ENCODE results near the gene GSTO1. TPM values are rescaled to one million over a fixed set of nuclear protein-coding genes. Genes with fewer than 3 reads are reported as not detected.

Gene GSTO1
- total and polyA plus RNA-seq, 2 of the 13 experiments (the other 11 are each of a cell fraction or from before 2014, with no cell fraction given) = 228 to 300 TPM

DNA sequence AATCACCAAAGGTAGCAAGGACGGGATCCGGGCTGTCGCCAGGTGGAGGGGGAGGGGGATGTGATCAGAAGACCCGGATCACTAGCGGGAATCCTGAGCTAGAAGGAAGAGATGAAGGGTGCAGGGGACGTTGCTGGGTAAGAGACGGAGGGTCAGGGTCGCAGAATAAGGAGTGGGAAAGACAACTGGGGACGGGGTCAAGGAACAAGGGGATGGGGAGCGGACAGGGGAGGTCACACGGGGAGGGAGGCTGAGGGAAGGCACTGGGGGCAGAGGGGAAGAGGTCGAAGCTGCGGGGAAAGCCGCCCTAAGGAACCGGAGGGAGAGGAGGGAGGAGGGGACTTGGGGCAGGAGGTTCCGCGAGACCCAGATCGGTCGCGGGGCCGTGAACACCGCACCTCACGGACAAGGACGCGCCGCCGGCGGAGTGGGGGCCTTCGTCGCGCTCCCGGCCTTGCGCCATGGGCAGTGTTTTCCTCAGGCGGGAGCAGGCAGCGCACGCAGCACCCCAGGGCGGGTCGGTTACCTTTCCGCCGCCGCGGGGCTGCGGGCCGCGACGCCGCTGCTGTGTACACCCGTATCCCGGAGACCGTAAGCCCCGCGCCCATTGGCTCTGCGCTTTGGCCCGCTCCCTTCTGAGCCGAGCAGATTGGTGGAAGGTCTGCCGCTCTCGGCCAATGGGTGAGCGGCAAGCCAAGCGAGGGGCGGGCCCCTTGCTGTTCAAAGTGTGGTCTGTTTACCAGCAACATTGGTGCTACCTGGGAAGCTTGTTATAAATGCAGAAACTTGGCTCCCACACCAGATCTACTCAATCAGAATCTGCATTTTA lies 22.7 kb upstream of the GSTO1 start, which contains the start of gene CFAP43 (continued):
- TF ChIP-seq, protein P1, sequence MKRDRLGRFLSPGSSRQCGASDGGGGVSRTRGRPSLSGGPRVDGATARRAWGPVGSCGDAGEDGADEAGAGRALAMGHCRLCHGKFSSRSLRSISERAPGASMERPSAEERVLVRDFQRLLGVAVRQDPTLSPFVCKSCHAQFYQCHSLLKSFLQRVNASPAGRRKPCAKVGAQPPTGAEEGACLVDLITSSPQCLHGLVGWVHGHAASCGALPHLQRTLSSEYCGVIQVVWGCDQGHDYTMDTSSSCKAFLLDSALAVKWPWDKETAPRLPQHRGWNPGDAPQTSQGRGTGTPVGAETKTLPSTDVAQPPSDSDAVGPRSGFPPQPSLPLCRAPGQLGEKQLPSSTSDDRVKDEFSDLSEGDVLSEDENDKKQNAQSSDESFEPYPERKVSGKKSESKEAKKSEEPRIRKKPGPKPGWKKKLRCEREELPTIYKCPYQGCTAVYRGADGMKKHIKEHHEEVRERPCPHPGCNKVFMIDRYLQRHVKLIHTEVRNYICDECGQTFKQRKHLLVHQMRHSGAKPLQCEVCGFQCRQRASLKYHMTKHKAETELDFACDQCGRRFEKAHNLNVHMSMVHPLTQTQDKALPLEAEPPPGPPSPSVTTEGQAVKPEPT (CRISPR knock-in tag; IDR thresholded peaks at IDR 0.05; ENCODE audit: low read depth) = no peak; the same call in 1 of the 2 replicates
- TF ChIP-seq, protein P2, sequence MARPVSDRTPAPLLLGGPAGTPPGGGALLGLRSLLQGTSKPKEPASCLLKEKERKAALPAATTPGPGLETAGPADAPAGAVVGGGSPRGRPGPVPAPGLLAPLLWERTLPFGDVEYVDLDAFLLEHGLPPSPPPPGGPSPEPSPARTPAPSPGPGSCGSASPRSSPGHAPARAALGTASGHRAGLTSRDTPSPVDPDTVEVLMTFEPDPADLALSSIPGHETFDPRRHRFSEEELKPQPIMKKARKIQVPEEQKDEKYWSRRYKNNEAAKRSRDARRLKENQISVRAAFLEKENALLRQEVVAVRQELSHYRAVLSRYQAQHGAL (CRISPR knock-in tag; IDR thresholded peaks at IDR 0.05; ENCODE audit: not compliant biosample characterization) = no peak
- no peak for TF ChIP-seq ZNF101 (CRISPR knock-in tag; IDR thresholded peaks at IDR 0.05; ENCODE audit: borderline replicate concordance, low read depth)
- TF ChIP-seq ZNF839 (CRISPR knock-in tag; IDR thresholded peaks at IDR 0.05; ENCODE audit: borderline replicate concordance) = no peak
- TF ChIP-seq, protein P3, sequence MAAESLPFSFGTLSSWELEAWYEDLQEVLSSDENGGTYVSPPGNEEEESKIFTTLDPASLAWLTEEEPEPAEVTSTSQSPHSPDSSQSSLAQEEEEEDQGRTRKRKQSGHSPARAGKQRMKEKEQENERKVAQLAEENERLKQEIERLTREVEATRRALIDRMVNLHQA (CRISPR knock-in tag; IDR thresholded peaks at IDR 0.05) = no peak
- no peak for TF ChIP-seq ZNF530 (CRISPR knock-in tag; IDR thresholded peaks at IDR 0.05; ENCODE audit: low read depth)
- no peak for TF ChIP-seq SCMH1 (CRISPR knock-in tag; IDR thresholded peaks at IDR 0.05; ENCODE audit: borderline replicate concordance)
- TF ChIP-seq TSC22D2 (CRISPR knock-in tag; IDR thresholded peaks at IDR 0.05; ENCODE audit: borderline replicate concordance) = peak; percentile 34; the same call in 1 of the 2 replicates
- no peak for TF ChIP-seq KDM1A (CRISPR knock-in tag; IDR thresholded peaks at IDR 0.05)
- TF ChIP-seq, protein P4, sequence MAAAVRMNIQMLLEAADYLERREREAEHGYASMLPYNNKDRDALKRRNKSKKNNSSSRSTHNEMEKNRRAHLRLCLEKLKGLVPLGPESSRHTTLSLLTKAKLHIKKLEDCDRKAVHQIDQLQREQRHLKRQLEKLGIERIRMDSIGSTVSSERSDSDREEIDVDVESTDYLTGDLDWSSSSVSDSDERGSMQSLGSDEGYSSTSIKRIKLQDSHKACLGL (CRISPR knock-in tag; IDR thresholded peaks at IDR 0.05) = peak; percentile 84; the same call in 1 of the 2 replicates
- TF ChIP-seq, protein P5, sequence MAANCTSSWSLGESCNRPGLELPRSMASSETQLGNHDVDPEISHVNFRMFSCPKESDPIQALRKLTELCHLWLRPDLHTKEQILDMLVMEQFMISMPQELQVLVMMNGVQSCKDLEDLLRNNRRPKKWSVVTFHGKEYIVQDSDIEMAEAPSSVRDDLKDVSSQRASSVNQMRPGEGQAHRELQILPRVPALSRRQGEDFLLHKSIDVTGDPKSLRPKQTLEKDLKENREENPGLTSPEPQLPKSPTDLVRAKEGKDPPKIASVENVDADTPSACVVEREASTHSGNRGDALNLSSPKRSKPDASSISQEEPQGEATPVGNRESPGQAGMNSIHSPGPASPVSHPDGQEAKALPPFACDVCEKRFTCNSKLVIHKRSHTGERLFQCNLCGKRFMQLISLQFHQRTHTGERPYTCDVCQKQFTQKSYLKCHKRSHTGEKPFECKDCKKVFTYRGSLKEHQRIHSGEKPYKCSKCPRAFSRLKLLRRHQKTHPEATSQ (CRISPR knock-in tag; IDR thresholded peaks at IDR 0.05; ENCODE audit: borderline replicate concordance) = 0 out of 2 replicates have a peak, but pooled peaks have one; percentile 19
- no peak for TF ChIP-seq MLLT10 (CRISPR knock-in tag; IDR thresholded peaks at IDR 0.05)
- TF ChIP-seq, protein P6, sequence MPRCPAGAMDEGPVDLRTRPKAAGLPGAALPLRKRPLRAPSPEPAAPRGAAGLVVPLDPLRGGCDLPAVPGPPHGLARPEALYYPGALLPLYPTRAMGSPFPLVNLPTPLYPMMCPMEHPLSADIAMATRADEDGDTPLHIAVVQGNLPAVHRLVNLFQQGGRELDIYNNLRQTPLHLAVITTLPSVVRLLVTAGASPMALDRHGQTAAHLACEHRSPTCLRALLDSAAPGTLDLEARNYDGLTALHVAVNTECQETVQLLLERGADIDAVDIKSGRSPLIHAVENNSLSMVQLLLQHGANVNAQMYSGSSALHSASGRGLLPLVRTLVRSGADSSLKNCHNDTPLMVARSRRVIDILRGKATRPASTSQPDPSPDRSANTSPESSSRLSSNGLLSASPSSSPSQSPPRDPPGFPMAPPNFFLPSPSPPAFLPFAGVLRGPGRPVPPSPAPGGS (CRISPR knock-in tag; IDR thresholded peaks at IDR 0.05) = no peak; the same call in 1 of the 2 replicates
- no peak for TF ChIP-seq TBL1XR1 (IDR thresholded peaks at IDR 0.05; ENCODE audit: borderline replicate concordance, low read length, partially characterized antibody)
- no peak for TF ChIP-seq ZNF644 (CRISPR knock-in tag; IDR thresholded peaks at IDR 0.05; ENCODE audit: low read depth)
- no peak for TF ChIP-seq ZNF766 (CRISPR knock-in tag; IDR thresholded peaks at IDR 0.05; ENCODE audit: borderline replicate concordance)
- 0 out of 2 replicates have a peak, but pooled peaks have one; percentile 6 for TF ChIP-seq TBX3 (IDR thresholded peaks at IDR 0.05; ENCODE audit: borderline replicate concordance)
- TF ChIP-seq MEIS1 (CRISPR knock-in tag; IDR thresholded peaks at IDR 0.05; ENCODE audit: borderline replicate concordance) = peak; percentile 85; the same call in 1 of the 2 replicates
- TF ChIP-seq SP5 (CRISPR knock-in tag; IDR thresholded peaks at IDR 0.05; ENCODE audit: borderline replicate concordance, low read depth) = no peak; the same call in 1 of the 2 replicates
- no peak for TF ChIP-seq AKAP8 (CRISPR knock-in tag; IDR thresholded peaks at IDR 0.05)
- TF ChIP-seq THAP11 (CRISPR knock-in tag; IDR thresholded peaks at IDR 0.05) = peak; percentile 75
- TF ChIP-seq ZNF781 (CRISPR knock-in tag; IDR thresholded peaks at IDR 0.05; ENCODE audit: borderline replicate concordance, not compliant biosample characterization) = peak; percentile 56
- no peak for TF ChIP-seq HOXD1 (CRISPR knock-in tag; IDR thresholded peaks at IDR 0.05)

All from HepG2 (cell line).